Lower leg skin (tissue), 4 donors: ENCODE data around the gene CD81. TPM values are rescaled to one million over a fixed set of nuclear protein-coding genes. Genes with fewer than 3 reads are reported as not detected.

ENCODE experiments used
- DNase-seq, 2 donors: peaks; one replicate each; pipeline ENCODE4 v3.0.0-alpha.2; 2019; ENCODE audit warnings: low spot score in 2 of 2
- H3K4me3 ChIP-seq: fragments of 200-600 bp; sonication (generic); 2 replicates; pipeline ENCODE4 v1.5.1; 2017; ENCODE audit warnings: mild to moderate bottlenecking, low read depth; ENCODE audit not compliant: poor library complexity, severe bottlenecking
- CTCF ChIP-seq, 3 donors: fragments of 450-650 bp; IDR thresholded peaks; one replicate each; pipeline ENCODE4 v1.5.1; 2016; ENCODE audit warnings: antibody characterized with exemption in 3 of 3, mild to moderate bottlenecking in 3 of 3, moderate library complexity in 2 of 3
- POLR2A ChIP-seq, 2 donors: fragments of 450-650 bp; IDR thresholded peaks; one replicate each; pipeline ENCODE4 v1.6.1; 2016 to 2017; ENCODE audit warnings: antibody characterized with exemption in 2 of 2, mild to moderate bottlenecking in 1 of 2, moderate library complexity in 1 of 2
- WGBS, 2 donors: methylation state at CpG; one replicate each; pipeline ENCODE4 v1.1.5; 2018; 5-methylcytosine and 5-hydroxymethylcytosine counted together
- intact Hi-C: fragments of 100-400 bp; cut with DNase I; formaldehyde crosslinking; loops from one replicate; pipeline ENCODE4 v1.15.0; 2023; ENCODE audit warnings: low total_unique reads
- total RNA-seq, 4 donors: library from RNA; depleted of rRNA; stranded (reverse); fragments of >200 nt; gene quantifications; one replicate each; pipeline ENCODE4 v1.1.0, GENCODE V29; 2016

CD81 gene
- total RNA-seq, 4 donors from 2014 or later, result 189 to 337 (median 250) TPM

GRCh38 chr11:2395856-2396255, 18.7 kb downstream of the CD81 start:
- intact Hi-C loops, result no loop called here
- no peak for DNase-seq
- H3K4me3 ChIP-seq, result no peak overlapping the region
- TF ChIP-seq POLR2A (IDR thresholded peaks at IDR 0.05), result no peak
- WGBS, 2 donors, result 73 to 77% methylated on average over 9 to 15 of the region's 17 CpGs

- intact Hi-C loops, result no loop called here
- no peak for TF ChIP-seq POLR2A (IDR thresholded peaks at IDR 0.05)
- TF ChIP-seq CTCF (IDR thresholded peaks at IDR 0.05), result no peak
- DNase-seq, result no peak
- no peak overlapping the region for H3K4me3 ChIP-seq
- WGBS, 2 donors, result 85 to 90% methylated on average over 19 to 26 of the region's 26 CpGs
Observed at GRCh38 chr11:2396471-2396870, 19.4 kb downstream of the CD81 start.

GRCh38 chr11:2397005-2397404, 19.9 kb downstream of the CD81 start:
- DNase-seq, result no peak
- TF ChIP-seq POLR2A (IDR thresholded peaks at IDR 0.05), result no peak
- no peak for TF ChIP-seq CTCF (IDR thresholded peaks at IDR 0.05)
- WGBS, 2 donors, result 91 to 93% methylated on average over 12 of the region's 12 CpGs
- intact Hi-C loops, result no loop called here
- no peak overlapping the region for H3K4me3 ChIP-seq

- intact Hi-C loops, result no loop called here
- 46 to 56% methylated on average over 7 of the region's 7 CpGs for WGBS, 2 donors
- no peak overlapping the region for H3K4me3 ChIP-seq
- TF ChIP-seq POLR2A (IDR thresholded peaks at IDR 0.05) (no peak), CTCF (IDR thresholded peaks at IDR 0.05) (no peak)
- DNase-seq, result no peak
Observed at GRCh38 chr11:2398664-2399355, 21.7 kb downstream of the CD81 start.

GRCh38 chr11:2399488-2400068, 22.5 kb downstream of the CD81 start:
- no peak for TF ChIP-seq POLR2A (IDR thresholded peaks at IDR 0.05)
- no peak for TF ChIP-seq CTCF (IDR thresholded peaks at IDR 0.05)
- intact Hi-C loops, result no loop called here
- H3K4me3 ChIP-seq, result peak overlapping the region; percentile 47
- peak in 1 of 2 donors; percentile 94 for DNase-seq
- 10 to 25% methylated on average over 8 to 9 of the region's 23 CpGs for WGBS, 2 donors

GRCh38 chr11:2400069-2400761, 23.1 kb downstream of the CD81 start, which contains the start of gene TSSC4:
Gene TSSC4 (plus strand): TSS chr11:2400750. CDS start chr11:2402634, 1,884 bp downstream.
- DNase-seq, result peak; percentile 100
- intact Hi-C loops, result no loop called here
- TF ChIP-seq CTCF (IDR thresholded peaks at IDR 0.05), result peak in 1 of 3 donors; percentile 90
- peak in 1 of 2 donors; percentile 74 for TF ChIP-seq POLR2A (IDR thresholded peaks at IDR 0.05)
- WGBS, 2 donors, result 0% methylated on average over 2 to 49 of the region's 66 CpGs
- H3K4me3 ChIP-seq, result peak within 1 kb of the TSS; percentile 99
